Activated CD8-positive, alpha-beta T cell treated with anti-CD3 and anti-CD28 coated beads for 36 hours (primary cell): Measurements from ENCODE around the gene CRTC1. TPM values are rescaled to one million over a fixed set of nuclear protein-coding genes. Genes with fewer than 3 reads are reported as not detected.

Experiments used
- ATAC-seq: fragments of 200-7000 bp; cut with Tn5 transposase; one replicate; pipeline ENCODE4 v1.10.0; 2021; ENCODE audit warnings: mild to moderate bottlenecking, moderate library complexity
- CTCF ChIA-PET: fragments of 350-600 bp; sonication (Branson Sonifier 250); formaldehyde crosslinking; loops from one replicate; lab custom pipeline; 2021; ENCODE audit warnings: antibody characterized with exemption; lab: Charles Lee
- POLR2A ChIA-PET: fragments of 350-600 bp; sonication (Branson Sonifier 250); formaldehyde crosslinking; loops from one replicate; lab custom pipeline; 2021; ENCODE audit warnings: antibody characterized with exemption; lab: Charles Lee
- DNase-seq: peaks from one replicate; pipeline ENCODE4 v3.0.0-alpha.2; 2020
- H3K27ac Mint-ChIP-seq: one replicate; pipeline ENCODE4 v1.8.0; 2021; ENCODE audit warnings: mild to moderate bottlenecking, mixed read lengths
- H3K27me3 Mint-ChIP-seq: one replicate; pipeline ENCODE4 v1.8.0; 2021; ENCODE audit warnings: mixed read lengths
- H3K36me3 Mint-ChIP-seq: one replicate; pipeline ENCODE4 v1.8.0; 2021; ENCODE audit warnings: low read depth, mixed read lengths
- H3K4me1 Mint-ChIP-seq: one replicate; pipeline ENCODE4 v1.8.0; 2021; ENCODE audit warnings: low read depth, mixed read lengths
- H3K4me3 Mint-ChIP-seq: one replicate; pipeline ENCODE4 v1.8.0; 2021; ENCODE audit warnings: mild to moderate bottlenecking, moderate library complexity, mixed read lengths
- H3K9me3 Mint-ChIP-seq: one replicate; pipeline ENCODE4 v1.8.0; 2021; ENCODE audit warnings: mixed read lengths
- CTCF ChIP-seq: fragments of 200-600 bp; IDR thresholded peaks from one replicate; pipeline ENCODE4 v1.8.0; 2022; ENCODE audit warnings: antibody characterized with exemption, mild to moderate bottlenecking
- intact Hi-C: fragments of 100-400 bp; cut with micrococcal nuclease; formaldehyde crosslinking; loops from one replicate; pipeline ENCODE4 v1.10.0; 2022
- total RNA-seq, 2 experiments: library from RNA; stranded (reverse); gene quantifications; one replicate each; pipeline ENCODE4 v1.2.3, GENCODE V29; 2021

The CRTC1 gene
- total RNA-seq, 2 experiments from 2014 or later: 4.4 to 4.5 TPM

- peaks cover 32% of the 10 kb centered on the region for H3K4me1 Mint-ChIP-seq
- no peak for DNase-seq
- no peak for TF ChIP-seq CTCF
- intact Hi-C loops: no loop called here
- H3K27ac Mint-ChIP-seq: no peak overlapping the region
- ChIA-PET POLR2A (no interaction called here), CTCF (interaction anchor here (1.1 kb wide), 1 partner anchor 129 kb away, joined by 3 read pairs; no protein-coding TSS in a partner anchor)
- no peaks in the 10 kb centered on the region for H3K36me3 Mint-ChIP-seq
- no peak for ATAC-seq
- H3K9me3 Mint-ChIP-seq: no peaks in the 10 kb centered on the region
- no peaks in the 10 kb centered on the region for H3K27me3 Mint-ChIP-seq
- no peak overlapping the region for H3K4me3 Mint-ChIP-seq
Observed at GRCh38 chr19:18718015-18718526, 34.6 kb downstream of the CRTC1 start.

GRCh38 chr19:18718846-18719458 is 35.5 kb downstream of the CRTC1 start:
- DNase-seq (no peak), ATAC-seq (no peak)
- Mint-ChIP-seq H3K27me3 (no peaks in the 10 kb centered on the region), H3K36me3 (no peaks in the 10 kb centered on the region), H3K9me3 (no peaks in the 10 kb centered on the region), H3K4me3 (no peak overlapping the region), H3K4me1 (peaks cover 31% of the 10 kb centered on the region), H3K27ac (no peak overlapping the region)
- ChIA-PET CTCF (no interaction called here), POLR2A (interaction anchor here (0.5 kb wide), 1 partner anchor 350 kb away, joined by 3 read pairs; no protein-coding TSS in a partner anchor)
- TF ChIP-seq CTCF: no peak
- intact Hi-C loops: no loop called here

GRCh38 chr19:18719541-18719940 is 36.1 kb downstream of the CRTC1 start:
- Mint-ChIP-seq H3K4me3 (no peak overlapping the region), H3K27me3 (no peaks in the 10 kb centered on the region), H3K4me1 (peaks cover 35% of the 10 kb centered on the region), H3K27ac (no peak overlapping the region), H3K9me3 (no peaks in the 10 kb centered on the region), H3K36me3 (no peaks in the 10 kb centered on the region)
- intact Hi-C loops: no loop called here
- CTCF ChIA-PET: no interaction called here
- TF ChIP-seq CTCF: no peak
- no peak for ATAC-seq
- POLR2A ChIA-PET: no interaction called here
- DNase-seq: no peak

- H3K27ac Mint-ChIP-seq: no peak overlapping the region
- H3K9me3 Mint-ChIP-seq: no peaks in the 10 kb centered on the region
- DNase-seq (peak; percentile 45), ATAC-seq (peak; percentile 85)
- H3K36me3 Mint-ChIP-seq: no peaks in the 10 kb centered on the region
- intact Hi-C loops: no loop called here
- POLR2A ChIA-PET: no interaction called here
- peaks cover 13% of the 10 kb centered on the region for H3K4me1 Mint-ChIP-seq
- no peak for TF ChIP-seq CTCF
- no peaks in the 10 kb centered on the region for H3K27me3 Mint-ChIP-seq
- CTCF ChIA-PET: interaction anchor here (1.3 kb wide), 1 partner anchor 25 kb away, joined by 3 read pairs; no protein-coding TSS in a partner anchor
- H3K4me3 Mint-ChIP-seq: no peak overlapping the region
Observed at GRCh38 chr19:18723871-18724377, 40.4 kb downstream of the CRTC1 start.
